Mucosa of rectum (tissue), 2 donors: ENCODE data around the gene CFAP77.

Source experiments
- H3K27ac ChIP-seq, 2 donors: one replicate each; pipeline ENCODE4 v1.7.0; 2013; ENCODE audit warnings: inconsistent platforms in 2 of 2, low read depth in 2 of 2, low read length in 2 of 2
- H3K27me3 ChIP-seq, 2 donors: one replicate each; pipeline ENCODE4 v1.7.0; 2013; ENCODE audit warnings: low read length in 2 of 2; ENCODE audit not compliant: control insufficient read depth in 2 of 2, insufficient read depth in 2 of 2
- H3K36me3 ChIP-seq, 2 donors: one replicate each; pipeline ENCODE4 v1.7.0; 2013; ENCODE audit warnings: low read length in 2 of 2; ENCODE audit not compliant: control insufficient read depth in 2 of 2, insufficient read depth in 2 of 2
- H3K4me1 ChIP-seq, 2 donors: one replicate each; pipeline ENCODE4 v1.7.0; 2013; ENCODE audit warnings: low read length in 2 of 2, mild to moderate bottlenecking in 1 of 2; ENCODE audit not compliant: control insufficient read depth in 2 of 2, insufficient read depth in 2 of 2
- H3K4me3 ChIP-seq, 2 donors: one replicate each; pipeline ENCODE4 v1.7.0; 2013; ENCODE audit warnings: low read length in 2 of 2
- H3K9ac ChIP-seq, 2 donors: one replicate each; pipeline ENCODE4 v1.7.0; 2013; ENCODE audit warnings: low read length in 2 of 2, low read depth in 1 of 2, mild to moderate bottlenecking in 1 of 2
- H3K9me3 ChIP-seq, 2 donors: one replicate each; pipeline ENCODE4 v1.7.0; 2013; ENCODE audit warnings: low read length in 2 of 2; ENCODE audit not compliant: control insufficient read depth in 2 of 2
- donor health status: healthy.
- donor health status: Normal muscosa, but diverticular disease.

CFAP77 gene

GRCh38 chr9:132423503-132423902, 13.5 kb downstream of the CFAP77 start:
- Histone ChIP-seq H3K4me1 (no peaks in the 10 kb centered on the region), H3K27ac (no peak overlapping the region), H3K27me3 (peaks cover 32 to 36% of the 10 kb centered on the region in 2 donors)

GRCh38 chr9:132424857-132425674, 15.1 kb downstream of the CFAP77 start:
- H3K36me3 ChIP-seq = no peaks in the 10 kb centered on the region
- H3K27me3 ChIP-seq = peaks cover 29 to 31% of the 10 kb centered on the region in 2 donors
- H3K4me3 ChIP-seq = no peak overlapping the region
- no peak overlapping the region for H3K9ac ChIP-seq
- no peaks in the 10 kb centered on the region for H3K9me3 ChIP-seq
- H3K4me1 ChIP-seq = no peaks in the 10 kb centered on the region
- H3K27ac ChIP-seq = no peak overlapping the region

More at GRCh38 chr9:132423503-132423902, 13.5 kb downstream of the CFAP77 start:
- H3K36me3 ChIP-seq = no peaks in the 10 kb centered on the region
- no peak overlapping the region for H3K4me3 ChIP-seq
- H3K9me3 ChIP-seq = no peaks in the 10 kb centered on the region
- no peak overlapping the region for H3K9ac ChIP-seq

- no peaks in the 10 kb centered on the region for H3K36me3 ChIP-seq
- no peak overlapping the region for H3K9ac ChIP-seq
- H3K27me3 ChIP-seq = peaks cover 29 to 31% of the 10 kb centered on the region in 2 donors
- H3K27ac ChIP-seq = no peak overlapping the region
- no peak overlapping the region for H3K4me3 ChIP-seq
- H3K9me3 ChIP-seq = no peaks in the 10 kb centered on the region
- H3K4me1 ChIP-seq = no peaks in the 10 kb centered on the region
These were observed 15.7 kb downstream of the CFAP77 start for GRCh38 chr9:132425675-132426062.

DNA sequence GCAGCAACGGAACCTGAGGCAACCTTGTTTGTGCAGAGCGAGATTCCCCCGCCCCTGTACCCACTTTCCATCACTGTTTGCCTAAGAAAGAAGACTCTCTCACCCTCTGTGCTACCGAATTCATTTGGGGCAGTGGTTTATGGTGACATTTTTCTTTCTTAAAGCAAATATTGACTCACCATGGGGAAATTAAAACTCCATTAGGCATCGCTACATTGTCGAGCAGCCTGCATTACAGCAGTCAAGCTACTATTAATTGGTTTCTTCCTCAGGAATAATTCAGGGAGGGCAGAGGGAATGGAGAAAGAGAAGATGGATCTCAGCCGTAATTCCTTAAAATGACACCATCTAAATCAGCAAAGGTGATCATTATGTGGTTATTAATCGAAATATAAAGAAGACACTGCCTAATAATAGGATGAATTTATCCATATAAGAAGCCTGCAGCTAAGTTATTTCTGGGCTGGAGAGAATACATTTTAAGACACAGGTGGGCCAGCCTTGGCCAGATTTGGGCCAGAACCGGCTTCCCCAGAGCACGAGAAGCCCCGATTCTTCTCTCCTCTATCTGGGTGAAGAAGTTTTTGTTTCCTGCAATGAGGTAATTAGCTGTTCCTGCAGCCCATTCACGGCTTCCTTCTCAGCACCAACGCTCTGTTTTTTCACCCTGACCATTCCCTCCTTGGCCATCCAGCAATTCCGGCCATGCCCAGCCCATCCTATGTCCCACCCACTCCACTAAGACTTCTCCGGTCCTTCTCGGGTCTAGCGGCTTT, 16.8 kb downstream of the CFAP77 start:
- H3K4me1 ChIP-seq = no peaks in the 10 kb centered on the region
- no peaks in the 10 kb centered on the region for H3K9me3 ChIP-seq
- no peak overlapping the region for H3K4me3 ChIP-seq
- no peak overlapping the region for H3K9ac ChIP-seq
- no peak overlapping the region for H3K27ac ChIP-seq
- no peaks in the 10 kb centered on the region for H3K36me3 ChIP-seq
- peaks cover 31 to 34% of the 10 kb centered on the region in 2 donors for H3K27me3 ChIP-seq

- H3K36me3 ChIP-seq = no peaks in the 10 kb centered on the region
- no peak overlapping the region for H3K27ac ChIP-seq
- H3K27me3 ChIP-seq = peaks cover 10 to 21% of the 10 kb centered on the region in 2 donors
- H3K9ac ChIP-seq = no peak overlapping the region
- H3K4me3 ChIP-seq = no peak overlapping the region
- no peaks in the 10 kb centered on the region for H3K9me3 ChIP-seq
- no peaks in the 10 kb centered on the region for H3K4me1 ChIP-seq
These were observed 21.0 kb downstream of the CFAP77 start for GRCh38 chr9:132430998-132431397.

- H3K4me3 ChIP-seq = no peak overlapping the region
These were observed 24.9 kb downstream of the CFAP77 start for GRCh38 chr9:132434881-132435280.

GRCh38 chr9:132439153-132439552, 29.1 kb downstream of the CFAP77 start:
- Histone ChIP-seq H3K27me3 (peaks cover 5 to 16% of the 10 kb centered on the region in 2 donors), H3K9ac (no peak overlapping the region), H3K36me3 (no peaks in the 10 kb centered on the region), H3K4me3 (no peak overlapping the region), H3K9me3 (no peaks in the 10 kb centered on the region), H3K4me1 (no peaks in the 10 kb centered on the region), H3K27ac (no peak overlapping the region)

More at GRCh38 chr9:132434881-132435280, 24.9 kb downstream of the CFAP77 start:
- H3K27ac ChIP-seq = no peak overlapping the region
- H3K27me3 ChIP-seq = peaks cover 7 to 11% of the 10 kb centered on the region in 2 donors
- no peaks in the 10 kb centered on the region for H3K36me3 ChIP-seq
- no peaks in the 10 kb centered on the region for H3K4me1 ChIP-seq
- no peaks in the 10 kb centered on the region for H3K9me3 ChIP-seq
- no peak overlapping the region for H3K9ac ChIP-seq

GRCh38 chr9:132440735-132441134, 30.7 kb downstream of the CFAP77 start:
- no peak overlapping the region for H3K4me3 ChIP-seq
- peaks cover 5 to 17% of the 10 kb centered on the region in 2 donors for H3K27me3 ChIP-seq
- H3K36me3 ChIP-seq = no peaks in the 10 kb centered on the region
- no peak overlapping the region for H3K9ac ChIP-seq
- no peaks in the 10 kb centered on the region for H3K9me3 ChIP-seq
- H3K27ac ChIP-seq = no peak overlapping the region
- H3K4me1 ChIP-seq = no peaks in the 10 kb centered on the region

DNA sequence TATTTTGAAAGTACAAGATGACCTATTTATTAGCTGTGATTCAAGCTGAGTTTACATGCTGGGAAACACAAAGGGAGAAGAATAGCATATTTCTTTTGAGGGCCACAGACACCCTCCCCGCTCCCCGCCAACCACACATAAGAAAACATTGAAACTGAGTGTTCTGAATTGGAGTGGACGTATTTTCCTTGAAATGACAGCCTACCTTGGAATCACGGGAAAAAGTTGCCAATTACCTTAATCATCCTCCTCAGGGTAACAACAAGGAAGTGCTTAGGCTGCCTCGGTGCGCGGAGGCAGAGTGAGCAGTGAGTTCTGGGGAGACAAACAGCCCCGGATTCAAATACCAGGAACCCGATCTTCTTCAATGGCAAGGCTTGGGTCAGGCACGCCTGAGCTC, 31.4 kb downstream of the CFAP77 start:
- H3K27me3 ChIP-seq = peaks cover 5 to 13% of the 10 kb centered on the region in 2 donors
- no peak overlapping the region for H3K27ac ChIP-seq
- H3K36me3 ChIP-seq = no peaks in the 10 kb centered on the region
- no peak overlapping the region for H3K9ac ChIP-seq
- H3K9me3 ChIP-seq = no peaks in the 10 kb centered on the region
- H3K4me1 ChIP-seq = no peaks in the 10 kb centered on the region
- H3K4me3 ChIP-seq = no peak overlapping the region

DNA sequence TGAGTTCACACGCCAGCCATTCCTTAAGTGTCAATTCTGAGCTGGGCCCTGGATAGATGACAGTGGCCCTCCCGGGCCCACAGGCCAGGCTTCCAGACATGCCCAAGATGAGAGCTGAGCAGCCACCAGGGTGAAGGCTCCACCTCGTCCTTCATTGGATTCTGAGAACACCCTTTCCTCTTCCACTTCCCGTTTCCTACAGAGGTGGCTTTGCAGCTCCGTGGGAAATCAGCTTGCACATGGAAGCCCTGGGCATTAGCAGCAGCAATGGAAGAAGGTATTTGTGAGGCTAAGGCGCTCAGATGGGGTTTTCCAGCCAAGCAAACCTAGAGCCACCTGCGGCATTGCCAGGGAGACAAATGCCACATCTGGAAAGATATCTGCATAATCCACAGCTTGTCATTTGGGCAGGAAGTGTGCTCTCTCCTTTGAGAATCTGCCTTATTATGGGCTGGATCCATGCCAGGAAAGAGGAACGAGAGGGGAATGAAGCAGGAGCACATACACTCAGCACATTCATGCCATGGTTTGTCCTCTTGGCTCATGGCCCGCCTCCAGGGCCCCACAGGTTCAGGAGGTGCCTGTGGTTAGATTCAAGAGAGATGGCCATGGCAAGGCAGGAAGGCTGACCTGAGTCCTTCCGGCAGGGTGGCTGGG, 34.1 kb downstream of the CFAP77 start:
- Histone ChIP-seq H3K9me3 (no peaks in the 10 kb centered on the region), H3K27me3 (peaks cover 3 to 13% of the 10 kb centered on the region in 2 donors)

More for the DNA sequence above, 34.1 kb downstream of the CFAP77 start:
- Histone ChIP-seq H3K4me3 (no peak overlapping the region), H3K36me3 (no peaks in the 10 kb centered on the region), H3K9ac (no peak overlapping the region), H3K4me1 (no peaks in the 10 kb centered on the region), H3K27ac (no peak overlapping the region)
